Body of pancreas (tissue), 4 donors: ENCODE data around the gene ZNF76. TPM values are rescaled to one million over a fixed set of nuclear protein-coding genes. Genes with fewer than 3 reads are reported as not detected.
"Not testable (repeated sequence)": the region's sequence is repeated elsewhere in the genome, so short reads cannot be mapped to it uniquely, and the experiment has no call there.

Experiments
- ATAC-seq: fragments of 150-250 bp; one replicate; pipeline ENCODE4 v1.9.1; 2016
- DNase-seq, 4 donors: peaks; one replicate each; pipeline ENCODE4 v3.0.0-alpha.2; 2019
- H3K27ac ChIP-seq, 4 donors: fragments of 200-600 bp; sonication (generic); 1 replicate in 3 of 4; 2 replicates in 1 of 4; pipeline versions ENCODE4 v1.5.1 to v1.6.1; 2016 to 2019; ENCODE audit warnings: mild to moderate bottlenecking in 1 of 4, mixed read lengths in 1 of 4, moderate library complexity in 1 of 4
- H3K27me3 ChIP-seq, 2 donors: fragments of 200-600 bp; sonication (generic); one replicate each; pipeline ENCODE4 v1.6.0; 2016; ENCODE audit warnings: mild to moderate bottlenecking in 1 of 2
- H3K36me3 ChIP-seq, 2 donors: fragments of 200-600 bp; sonication (generic); replicated peaks in 1 of 2; 2 replicates each; pipeline ENCODE4 v1.5.1; 2016; ENCODE audit warnings: low read depth in 2 of 2; ENCODE audit not compliant: insufficient read depth in 1 of 2
- H3K4me1 ChIP-seq: fragments of 200-600 bp; sonication (generic); one replicate; pipeline ENCODE4 v1.6.0; 2016
- H3K4me3 ChIP-seq, 2 donors: fragments of 200-600 bp; sonication (generic); 1 replicate in 1 of 2; 2 replicates in 1 of 2; pipeline ENCODE4 v1.5.1; 2016 to 2019
- H3K9me3 ChIP-seq, 3 donors: fragments of 200-600 bp; sonication (generic); 1 replicate in 2 of 3; 2 replicates in 1 of 3; pipeline ENCODE4 v1.5.1; 2016
- CTCF ChIP-seq, 7 experiments: fragments of 450-650 bp in 4 of 7; fragments of 200-600 bp in 3 of 7; sonication (generic) in 3 of 7; IDR thresholded peaks; one replicate each; pipeline ENCODE4 v1.5.1; 2016 to 2019; ENCODE audit warnings: antibody characterized with exemption in 7 of 7
- POLR2A ChIP-seq, 3 donors: fragments of 450-650 bp; IDR thresholded peaks; one replicate each; pipeline ENCODE4 v1.6.1; 2016; ENCODE audit warnings: antibody characterized with exemption in 3 of 3, mild to moderate bottlenecking in 2 of 3
- WGBS, 2 donors: methylation state at CpG; one replicate each; pipeline ENCODE4 v1.1.5; 2017; 5-methylcytosine and 5-hydroxymethylcytosine counted together
- intact Hi-C: fragments of 100-400 bp; cut with DNase I; formaldehyde crosslinking; loops from one replicate; pipeline ENCODE4 v1.15.1; 2023
- total RNA-seq, 2 donors: library from RNA; depleted of rRNA; stranded (reverse); fragments of >200 nt; gene quantifications; one replicate each; pipeline ENCODE4 v1.1.0, GENCODE V29; 2016

The ZNF76 gene
- total RNA-seq, 2 donors from 2014 or later: 34.2 to 56.7 TPM

GRCh38 chr6:35327349-35328027, 68.0 kb downstream of the ZNF76 start:
- Histone ChIP-seq H3K27me3 (no peaks in the 10 kb centered on the region), H3K27ac (no peak overlapping the region), H3K4me3 (no peak overlapping the region), H3K4me1 (no peaks in the 10 kb centered on the region), H3K9me3 (no peaks in the 10 kb centered on the region), H3K36me3 (no peaks in the 10 kb centered on the region)
- ATAC-seq: peak; percentile 79
- intact Hi-C loops: no loop called here
- TF ChIP-seq CTCF (IDR thresholded peaks at IDR 0.05) (peak; percentile 9 to 61 (median 41)), POLR2A (IDR thresholded peaks at IDR 0.05) (no peak)
- DNase-seq: peak; percentile 53 to 76 (median 65)
- WGBS, 2 donors: 48 to 56% methylated on average over 6 to 7 of the region's 7 CpGs

- TF ChIP-seq POLR2A (IDR thresholded peaks at IDR 0.05): no peak
- TF ChIP-seq CTCF (IDR thresholded peaks at IDR 0.05): no peak
- ATAC-seq (no peak), DNase-seq (no peak)
- Histone ChIP-seq H3K27ac (no peak overlapping the region), H3K9me3 (no peaks in the 10 kb centered on the region), H3K36me3 (no peaks in the 10 kb centered on the region), H3K27me3 (no peaks in the 10 kb centered on the region), H3K4me1 (no peaks in the 10 kb centered on the region), H3K4me3 (no peak overlapping the region)
- intact Hi-C loops: no loop called here
- 88 to 100% methylated on average over 1 of the region's 1 CpG for WGBS, 2 donors
Observed at GRCh38 chr6:35328108-35328723, 68.7 kb downstream of the ZNF76 start.

- ATAC-seq, intact Hi-C loops, H3K27ac ChIP-seq, H3K36me3 ChIP-seq, H3K4me1 ChIP-seq, H3K27me3 ChIP-seq, H3K9me3 ChIP-seq, DNase-seq, H3K4me3 ChIP-seq: not testable (repeated sequence)
- WGBS, 2 donors: 91 to 95% methylated on average over 8 of the region's 8 CpGs
Observed at GRCh38 chr6:35328965-35329364, 69.4 kb downstream of the ZNF76 start.

- TF ChIP-seq CTCF (IDR thresholded peaks at IDR 0.05) (no peak), POLR2A (IDR thresholded peaks at IDR 0.05) (no peak)
- H3K4me3 ChIP-seq: no peak overlapping the region
- no peaks in the 10 kb centered on the region for H3K36me3 ChIP-seq
- no peaks in the 10 kb centered on the region for H3K9me3 ChIP-seq
- no peaks in the 10 kb centered on the region for H3K27me3 ChIP-seq
- intact Hi-C loops: no loop called here
- DNase-seq (no peak), ATAC-seq (no peak)
- H3K27ac ChIP-seq: no peak overlapping the region
- no peaks in the 10 kb centered on the region for H3K4me1 ChIP-seq
- 90 to 97% methylated on average over 9 of the region's 9 CpGs for WGBS, 2 donors
Observed at GRCh38 chr6:35330541-35331119, 71.1 kb downstream of the ZNF76 start.

- H3K4me1 ChIP-seq, H3K9me3 ChIP-seq, ATAC-seq, intact Hi-C loops, H3K36me3 ChIP-seq, H3K4me3 ChIP-seq, H3K27me3 ChIP-seq, H3K27ac ChIP-seq: not testable (repeated sequence)
- TF ChIP-seq CTCF (IDR thresholded peaks at IDR 0.05): peak in 1 of 7 experiments; percentile 23
- peak; percentile 32 to 82 (median 62) for DNase-seq
- 71 to 78% methylated on average over 6 to 9 of the region's 9 CpGs for WGBS, 2 donors
Observed at GRCh38 chr6:35332074-35332887, 72.7 kb downstream of the ZNF76 start.
